Measurements from ENCODE around the gene CLTC.

DNA sequence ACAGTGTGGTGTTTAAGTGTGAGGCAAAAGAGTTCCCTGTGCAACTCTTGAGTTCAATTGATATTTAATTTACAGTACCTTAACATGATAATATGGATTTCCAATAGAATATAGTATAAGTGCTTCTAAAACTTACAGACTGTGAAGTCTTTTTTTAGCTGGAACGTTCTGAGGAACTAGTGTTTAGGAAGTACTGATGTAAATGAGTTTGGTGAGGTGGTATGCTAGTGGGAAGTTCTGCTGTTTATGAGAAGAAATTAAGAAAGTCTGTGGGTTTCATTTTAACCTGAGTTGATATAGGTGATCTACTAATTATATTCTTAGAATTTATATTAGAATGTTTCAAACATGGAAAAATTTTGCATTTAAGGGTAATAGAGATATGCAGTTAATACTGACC is 55.5 kb downstream of the CLTC start:
- TF ChIP-seq POLR2A (IDR thresholded peaks at IDR 0.05; ENCODE audit: low read depth, low read length) (no peak), MAZ (IDR thresholded peaks at IDR 0.05; ENCODE audit: borderline replicate concordance, low read depth, low read length) (no peak), RFX5 (IDR thresholded peaks at IDR 0.05; ENCODE audit: low read depth, low read length) (no peak)
- TF ChIP-seq, protein P1, sequence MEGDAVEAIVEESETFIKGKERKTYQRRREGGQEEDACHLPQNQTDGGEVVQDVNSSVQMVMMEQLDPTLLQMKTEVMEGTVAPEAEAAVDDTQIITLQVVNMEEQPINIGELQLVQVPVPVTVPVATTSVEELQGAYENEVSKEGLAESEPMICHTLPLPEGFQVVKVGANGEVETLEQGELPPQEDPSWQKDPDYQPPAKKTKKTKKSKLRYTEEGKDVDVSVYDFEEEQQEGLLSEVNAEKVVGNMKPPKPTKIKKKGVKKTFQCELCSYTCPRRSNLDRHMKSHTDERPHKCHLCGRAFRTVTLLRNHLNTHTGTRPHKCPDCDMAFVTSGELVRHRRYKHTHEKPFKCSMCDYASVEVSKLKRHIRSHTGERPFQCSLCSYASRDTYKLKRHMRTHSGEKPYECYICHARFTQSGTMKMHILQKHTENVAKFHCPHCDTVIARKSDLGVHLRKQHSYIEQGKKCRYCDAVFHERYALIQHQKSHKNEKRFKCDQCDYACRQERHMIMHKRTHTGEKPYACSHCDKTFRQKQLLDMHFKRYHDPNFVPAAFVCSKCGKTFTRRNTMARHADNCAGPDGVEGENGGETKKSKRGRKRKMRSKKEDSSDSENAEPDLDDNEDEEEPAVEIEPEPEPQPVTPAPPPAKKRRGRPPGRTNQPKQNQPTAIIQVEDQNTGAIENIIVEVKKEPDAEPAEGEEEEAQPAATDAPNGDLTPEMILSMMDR (conservative IDR thresholded peaks at IDR 0.05; ENCODE audit: low read depth, low read length) = no peak
